Fibroblast of the conjunctiva (primary cell): ENCODE measurements around the gene VARS2.
"Not testable (repeated sequence)": the region's sequence is repeated elsewhere in the genome, so short reads cannot be mapped to it uniquely, and the experiment has no call there.

Source experiments
- DNase-seq: peaks from one replicate; pipeline ENCODE4 v3.0.0-alpha.2; 2010; ENCODE audit warnings: low read depth

Gene VARS2

GRCh38 chr6:30898750-30899360 lies 15.2 kb upstream of the VARS2 start:
- DNase-seq, result no peak

DNA sequence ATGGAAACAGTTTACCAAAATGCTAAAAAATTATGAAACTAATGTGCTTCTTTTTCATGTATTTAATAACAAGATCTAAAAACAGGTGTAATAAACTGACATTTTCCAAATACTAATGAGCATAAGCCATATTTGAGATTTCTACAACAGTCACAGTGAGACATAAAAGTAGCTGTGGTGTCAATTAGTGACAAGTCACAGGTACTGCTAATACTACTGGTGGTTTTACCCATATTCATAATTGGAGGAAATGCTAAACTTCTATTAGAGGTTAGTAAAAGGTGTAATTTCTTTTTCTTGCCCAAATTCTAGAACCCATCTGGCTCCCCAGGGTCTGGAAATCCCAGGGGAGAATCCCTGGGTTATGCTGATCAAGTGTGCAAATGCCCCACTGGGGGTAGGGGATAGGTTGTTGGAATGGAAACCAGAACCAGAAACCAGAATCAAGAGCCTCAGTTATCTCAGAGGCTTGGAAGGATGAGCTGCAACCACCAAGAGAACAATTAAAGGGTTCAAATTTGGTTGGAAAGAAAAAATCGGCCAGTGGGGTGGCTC lies 13.1 kb upstream of the VARS2 start:
- DNase-seq, result no peak

- no peak for DNase-seq
Observed at GRCh38 chr6:30901436-30901835, 12.6 kb upstream of the VARS2 start.

- DNase-seq, result not testable (repeated sequence)
Observed at GRCh38 chr6:30902196-30902595, 11.8 kb upstream of the VARS2 start.

DNA sequence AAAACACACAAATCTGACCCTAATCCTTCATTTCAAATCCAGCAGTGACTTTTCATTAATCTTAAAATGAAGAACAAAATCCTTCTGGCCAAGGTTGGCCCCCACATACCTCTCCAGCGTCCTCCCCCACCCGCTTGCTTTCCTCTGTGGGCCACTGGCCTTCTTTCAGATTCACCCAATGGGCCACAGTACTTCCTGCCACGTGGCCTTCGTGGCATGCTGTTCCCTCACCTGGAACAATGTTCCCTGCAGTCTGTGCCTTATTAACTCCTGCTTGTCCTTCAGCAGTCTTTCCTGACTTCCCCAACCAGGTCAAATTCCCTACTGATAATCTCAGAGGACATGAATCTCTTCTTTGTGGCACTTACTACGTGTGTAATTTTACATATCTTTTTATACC lies 11.3 kb upstream of the VARS2 start:
- DNase-seq, result no peak

GRCh38 chr6:30903236-30903635 lies 10.8 kb upstream of the VARS2 start:
- no peak for DNase-seq

GRCh38 chr6:30907290-30907757 lies 6.7 kb upstream of the VARS2 start:
- not testable (repeated sequence) for DNase-seq

- peak; percentile 97 for DNase-seq
Observed at GRCh38 chr6:30907758-30908591, 6.1 kb upstream of the VARS2 start, which contains the start of gene GTF2H4. GTF2H4 (plus strand) TSS chr6:30908207.

DNA sequence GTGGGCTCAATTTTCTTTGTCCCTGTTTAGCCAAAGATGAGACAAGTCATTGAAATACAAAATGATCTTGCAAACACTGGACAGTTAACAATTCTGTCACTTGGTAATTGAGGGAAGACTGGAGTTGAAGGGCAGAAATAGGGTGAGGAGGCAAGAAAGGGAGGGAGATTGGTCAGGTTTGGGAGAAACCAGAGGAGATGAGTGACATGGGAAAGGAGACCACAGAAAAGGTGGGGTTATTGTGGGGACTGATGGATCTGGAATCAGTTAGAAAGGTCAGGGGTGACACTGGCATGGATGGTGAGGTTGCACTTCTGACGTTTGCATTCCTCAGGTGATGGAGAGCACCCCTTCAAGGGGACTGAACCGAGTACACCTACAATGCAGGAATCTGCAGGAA lies 5.3 kb upstream of the VARS2 start:
- DNase-seq, result no peak

DNA sequence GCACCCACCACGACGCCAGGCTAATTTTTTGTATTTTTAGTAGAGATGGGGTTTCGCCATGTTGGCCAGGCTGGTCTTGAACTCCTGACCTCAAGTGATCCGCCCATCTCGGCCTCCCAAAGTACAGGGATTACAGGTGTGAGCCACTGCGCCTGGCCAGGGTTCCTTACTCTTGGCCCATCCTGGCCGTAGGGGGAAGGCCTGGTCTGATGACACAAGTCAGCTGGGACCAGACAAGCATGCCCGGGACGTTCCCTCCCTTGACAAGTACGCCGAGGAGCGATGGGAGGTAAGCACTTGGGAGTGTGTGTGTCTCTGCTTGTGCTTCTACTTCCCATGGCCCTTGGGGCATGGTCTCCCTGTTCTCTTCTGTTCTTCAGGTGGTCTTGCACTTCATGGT lies 3.6 kb upstream of the VARS2 start:
- DNase-seq, result not testable (repeated sequence)

- DNase-seq, result no peak
Observed at GRCh38 chr6:30912746-30913520, 1.1 kb upstream of the VARS2 start.

- DNase-seq, result no peak
Observed at GRCh38 chr6:30913721-30914075, 340 bp upstream of the VARS2 start.

DNA sequence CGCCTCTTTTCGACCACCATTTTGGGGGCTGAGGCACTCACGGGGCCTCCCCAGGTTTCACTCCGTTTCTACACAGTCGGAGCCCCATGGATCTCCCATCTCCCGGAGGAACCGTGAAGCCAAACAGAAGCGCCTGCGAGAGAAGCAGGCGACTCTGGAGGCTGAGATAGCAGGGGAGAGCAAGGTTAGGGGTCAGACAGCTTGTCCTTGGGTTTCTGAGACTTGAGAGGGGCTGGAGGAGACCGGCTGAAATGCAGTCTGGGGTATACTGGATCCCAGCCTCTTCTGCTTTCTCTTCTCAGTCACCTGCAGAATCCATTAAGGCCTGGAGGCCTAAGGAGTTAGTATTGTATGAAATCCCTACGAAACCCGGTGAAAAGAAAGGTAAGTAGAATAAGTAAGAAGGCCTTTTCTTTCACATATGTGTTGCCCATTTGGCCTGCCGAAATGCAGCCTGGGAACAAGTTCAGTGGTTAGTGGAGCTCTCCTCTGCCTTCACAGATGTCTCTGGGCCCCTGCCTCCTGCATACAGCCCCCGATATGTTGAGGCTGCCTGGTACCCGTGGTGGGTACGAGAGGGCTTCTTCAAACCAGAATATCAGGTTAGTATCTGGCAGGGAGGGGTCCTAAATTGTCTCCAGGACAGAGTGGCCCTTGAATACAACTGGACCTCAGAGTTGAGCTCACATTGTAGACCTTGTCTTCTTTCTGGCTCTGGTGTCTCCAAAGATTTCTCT lies 984 bp downstream of the VARS2 start:
- no peak for DNase-seq

DNA sequence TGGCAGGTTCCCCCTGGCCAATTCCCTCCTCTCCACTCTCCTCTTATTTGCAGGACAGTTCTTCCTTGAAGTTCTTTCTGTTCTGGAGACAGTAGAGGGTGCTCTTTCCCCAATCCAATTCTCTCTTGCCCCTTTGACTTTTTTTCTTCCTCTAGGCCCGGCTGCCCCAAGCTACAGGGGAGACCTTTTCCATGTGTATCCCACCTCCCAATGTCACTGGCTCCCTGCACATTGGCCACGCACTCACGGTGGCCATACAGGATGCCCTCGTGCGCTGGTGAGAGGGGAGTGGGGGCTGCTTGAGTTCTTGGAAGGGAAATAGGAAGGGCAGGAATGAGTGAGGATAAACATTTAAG lies 1.5 kb downstream of the VARS2 start:
- DNase-seq, result peak; percentile 67

GRCh38 chr6:30917041-30917440 lies 3.0 kb downstream of the VARS2 start:
- DNase-seq, result no peak

- no peak for DNase-seq
Observed at GRCh38 chr6:30917487-30917886, 3.4 kb downstream of the VARS2 start.

DNA sequence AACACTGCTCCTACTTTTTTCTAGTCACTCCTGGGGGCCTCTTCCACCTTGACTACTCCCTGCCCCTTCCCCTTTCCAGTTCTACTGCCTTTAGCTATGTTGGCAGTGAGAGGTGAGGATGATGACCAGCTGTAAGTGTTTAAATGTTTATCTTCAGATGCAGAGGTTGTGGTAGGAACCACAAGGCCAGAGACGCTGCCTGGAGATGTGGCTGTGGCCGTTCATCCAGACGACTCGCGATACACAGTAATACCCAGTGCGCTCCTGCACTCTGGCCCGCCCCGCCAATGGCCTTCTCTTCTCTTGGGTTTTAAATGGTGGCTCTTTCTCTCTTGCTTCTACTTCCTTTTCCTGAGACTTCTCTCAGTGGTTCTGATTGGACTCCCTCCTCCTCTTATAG lies 4.6 kb downstream of the VARS2 start:
- DNase-seq, result no peak

DNA sequence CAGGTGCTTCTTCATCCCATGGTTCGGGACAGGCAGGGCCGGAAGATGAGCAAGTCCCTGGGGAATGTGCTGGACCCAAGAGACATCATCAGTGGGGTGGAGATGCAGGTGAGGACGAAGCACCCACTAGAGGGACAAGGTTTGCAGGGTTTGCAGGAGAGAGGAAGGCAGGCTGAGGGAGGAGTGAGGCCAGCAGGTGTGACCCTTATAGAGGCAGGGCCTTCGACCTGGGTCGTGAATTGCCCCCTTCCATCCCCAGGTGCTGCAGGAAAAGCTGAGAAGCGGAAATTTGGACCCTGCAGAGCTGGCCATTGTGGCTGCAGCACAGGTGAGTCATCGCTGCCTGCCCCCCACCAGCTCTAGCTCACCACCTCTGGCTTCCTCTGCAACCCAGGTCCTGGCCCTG lies 8.4 kb downstream of the VARS2 start:
- no peak for DNase-seq

DNA sequence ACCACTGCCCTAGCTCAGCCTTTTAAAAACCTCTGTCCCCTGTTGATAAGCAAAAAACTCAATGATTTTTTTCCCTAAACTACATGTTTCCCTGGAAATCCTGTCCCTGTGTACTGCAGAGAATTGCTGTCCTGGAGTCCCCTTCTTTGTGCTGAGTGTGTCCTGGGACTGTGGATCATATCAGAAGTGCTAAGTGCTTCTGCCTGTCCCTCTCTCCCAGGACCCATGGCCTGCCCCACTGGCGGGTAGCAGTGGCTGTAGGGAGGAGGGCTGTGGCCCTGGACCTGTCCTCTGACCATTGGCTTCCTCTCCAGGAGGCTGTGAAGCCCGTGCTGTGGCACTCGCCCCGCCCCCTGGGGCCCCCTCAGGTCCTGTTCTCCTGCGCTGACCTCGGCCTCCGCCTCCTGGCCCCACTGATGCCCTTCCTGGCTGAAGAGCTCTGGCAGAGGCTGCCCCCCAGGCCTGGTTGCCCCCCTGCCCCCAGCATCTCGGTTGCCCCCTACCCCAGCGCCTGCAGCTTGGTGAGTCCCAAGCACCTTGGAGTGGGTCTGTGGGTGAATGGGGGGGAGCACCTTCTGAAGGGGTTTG lies 10.1 kb downstream of the VARS2 start:
- DNase-seq, result not testable (repeated sequence)

DNA sequence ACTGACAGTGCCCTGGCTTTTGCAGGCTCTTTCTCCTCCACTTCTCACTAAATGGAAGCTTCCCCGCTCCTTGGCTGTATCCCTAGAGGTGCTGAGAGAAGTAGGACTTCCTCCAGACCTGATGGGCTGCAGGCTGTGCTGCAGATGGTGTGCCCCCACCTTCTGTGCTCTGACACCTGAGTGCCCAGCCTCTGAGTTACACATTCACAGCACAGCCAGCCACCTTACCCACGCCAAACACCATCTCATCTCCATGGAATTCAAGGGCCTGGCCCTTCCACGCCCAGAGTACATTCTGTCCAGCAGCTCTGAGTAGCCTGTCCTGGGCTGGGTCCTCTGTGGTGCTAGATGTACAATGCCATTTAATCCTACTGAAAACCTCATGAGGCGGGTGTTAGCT lies 12.6 kb downstream of the VARS2 start:
- no peak for DNase-seq

GRCh38 chr6:30927080-30927479 lies 13.0 kb downstream of the VARS2 start:
- not testable (repeated sequence) for DNase-seq
